GM12801 (cell line): Measurements from ENCODE around the gene AMY2B.

ENCODE experiments used
- CTCF ChIP-seq: IDR thresholded peaks from one replicate; pipeline ENCODE4 v1.5.1; 2011; ENCODE audit warnings: control low read depth; ENCODE audit not compliant: insufficient read length; ENCODE audit errors: extremely low read depth

AMY2B gene

GRCh38 chr1:103541431-103541830, 30.0 kb upstream of the AMY2B start:
- TF ChIP-seq CTCF, result no peak

- TF ChIP-seq CTCF, result no peak
Observed at GRCh38 chr1:103546496-103546895, 24.9 kb upstream of the AMY2B start.

- TF ChIP-seq CTCF, result no peak
Observed at GRCh38 chr1:103547840-103548239, 23.5 kb upstream of the AMY2B start.

- TF ChIP-seq CTCF, result no peak
Observed at GRCh38 chr1:103560427-103560826, 11.0 kb upstream of the AMY2B start.

- TF ChIP-seq CTCF, result no peak
Observed at GRCh38 chr1:103561643-103562395, 9.6 kb upstream of the AMY2B start.

- no peak for TF ChIP-seq CTCF
Observed at GRCh38 chr1:103563056-103563455, 8.3 kb upstream of the AMY2B start.

- no peak for TF ChIP-seq CTCF
Observed at GRCh38 chr1:103569493-103569892, 1.9 kb upstream of the AMY2B start.
